GM19395 (cell line): ENCODE data around the gene FAM98B.

Source experiments
- ATAC-seq: cut with Tn5 transposase; IDR thresholded peaks from one replicate; pipeline ENCODE4 v1.9.1; 2021; ENCODE audit warnings: mild to moderate bottlenecking, moderate library complexity; ENCODE audit not compliant: unreplicated experiment

Gene FAM98B

DNA sequence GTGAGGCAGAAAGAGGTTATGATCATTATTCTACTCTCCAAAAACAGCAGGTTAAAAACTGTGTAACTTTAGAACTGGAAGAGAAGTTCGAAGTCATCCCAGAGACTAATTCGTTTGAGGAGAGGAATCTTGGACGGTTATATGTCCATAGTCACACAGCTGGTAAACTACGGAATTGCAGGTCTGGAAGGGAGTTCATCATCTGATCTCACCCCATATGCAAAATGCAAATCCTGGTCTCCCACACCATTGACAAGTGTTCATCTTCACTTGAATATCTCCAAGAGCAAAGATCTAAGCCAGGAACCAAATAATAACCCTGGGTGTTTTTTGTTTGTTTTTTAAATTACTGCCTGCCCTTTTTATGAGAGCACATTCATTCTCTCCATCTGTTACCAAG lies 53.1 kb downstream of the FAM98B start:
- ATAC-seq = no peak

DNA sequence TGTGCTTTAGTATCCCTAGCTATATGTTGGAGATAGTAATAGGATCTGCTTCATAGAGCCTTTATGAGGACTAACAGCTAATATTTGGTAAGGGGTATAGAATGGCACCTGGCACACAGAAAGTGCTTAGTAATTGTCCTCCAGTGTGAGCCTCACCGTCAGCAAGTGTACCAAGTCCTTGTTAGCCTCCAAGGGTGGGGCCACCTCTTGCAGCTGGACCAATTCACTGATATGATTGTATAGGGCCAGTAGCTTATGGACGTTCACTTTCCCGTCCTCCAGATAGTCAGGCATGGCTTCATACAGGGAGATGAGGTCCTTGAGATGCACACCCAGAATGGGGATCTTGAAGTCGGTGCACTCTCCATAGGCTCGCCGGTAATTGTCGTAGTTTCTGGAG lies 53.6 kb downstream of the FAM98B start:
- ATAC-seq = no peak

DNA sequence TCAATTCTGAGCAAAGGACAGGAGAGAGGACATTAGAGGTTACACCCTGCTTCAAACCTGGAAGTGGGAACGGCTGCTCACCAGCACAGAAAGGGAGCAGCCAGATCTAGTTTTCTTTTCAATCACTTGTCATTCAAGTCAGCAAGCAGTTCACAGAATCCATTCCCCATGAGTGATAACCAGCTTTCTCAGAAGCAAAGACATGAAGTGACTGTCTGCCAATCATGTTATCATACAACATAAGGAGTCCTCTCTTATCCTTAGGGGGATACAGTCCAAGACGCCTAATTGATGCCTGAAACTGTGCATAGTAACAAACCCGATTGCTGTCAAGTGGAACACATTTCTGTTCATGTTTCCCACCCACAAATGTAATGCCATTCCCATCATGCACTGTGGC lies 54.7 kb downstream of the FAM98B start:
- ATAC-seq = peak; percentile 65

DNA sequence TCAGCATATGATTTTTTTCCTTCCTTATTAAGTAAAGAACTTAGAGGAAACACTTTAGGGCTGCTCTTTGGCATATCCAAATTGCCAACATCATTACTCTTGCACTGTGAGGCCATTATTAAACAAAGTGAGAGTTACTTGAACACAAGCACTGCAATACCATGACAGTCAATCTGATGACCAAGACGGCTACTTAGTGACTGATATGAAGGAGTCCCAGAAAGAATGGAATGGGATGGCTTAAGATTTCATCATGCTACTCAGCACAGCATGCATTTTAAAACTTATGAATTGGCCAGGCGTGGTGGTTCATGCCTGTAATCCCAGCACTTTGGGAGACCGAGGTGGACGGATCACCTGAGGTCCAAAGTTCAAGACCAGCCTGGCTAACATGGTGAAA lies 55.2 kb downstream of the FAM98B start:
- no peak for ATAC-seq

DNA sequence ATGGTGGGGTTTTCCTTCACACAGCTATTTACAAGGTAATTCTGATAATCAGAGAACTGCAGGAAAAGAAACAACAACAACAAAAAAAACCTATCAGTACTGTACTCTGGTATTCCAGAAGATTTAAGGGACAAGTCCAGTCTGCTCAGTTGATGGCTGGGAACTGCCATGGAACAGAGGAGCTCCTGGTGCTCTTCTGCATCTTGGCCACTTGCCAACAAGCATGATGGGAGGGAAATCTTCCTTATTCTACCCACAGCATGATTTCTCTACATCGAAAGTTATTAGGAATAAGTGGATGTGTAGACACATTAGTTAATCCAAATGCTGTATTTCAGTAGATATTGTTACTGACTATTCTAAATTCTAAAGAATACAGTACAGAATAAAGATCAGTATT lies 59.0 kb downstream of the FAM98B start:
- no peak for ATAC-seq

DNA sequence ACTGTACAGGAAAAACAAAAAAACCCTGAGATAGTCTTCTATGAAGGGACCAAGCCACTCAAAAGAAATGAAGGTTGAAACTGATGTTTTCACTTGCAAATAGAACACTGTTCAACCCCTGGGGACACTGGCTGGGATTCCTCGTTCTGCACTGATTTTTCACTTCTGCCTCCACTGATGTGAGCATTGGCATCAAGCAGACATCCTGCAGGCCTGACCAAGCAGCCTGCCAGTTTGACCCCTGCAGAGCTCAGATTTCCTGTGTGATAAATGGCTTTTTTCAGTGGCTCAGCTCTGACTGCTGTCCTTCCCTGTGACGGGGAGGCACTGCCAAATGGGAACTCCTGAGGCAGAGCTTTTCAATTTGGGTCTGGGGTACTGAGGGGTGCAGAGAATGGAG lies 60.7 kb downstream of the FAM98B start:
- no peak for ATAC-seq

DNA sequence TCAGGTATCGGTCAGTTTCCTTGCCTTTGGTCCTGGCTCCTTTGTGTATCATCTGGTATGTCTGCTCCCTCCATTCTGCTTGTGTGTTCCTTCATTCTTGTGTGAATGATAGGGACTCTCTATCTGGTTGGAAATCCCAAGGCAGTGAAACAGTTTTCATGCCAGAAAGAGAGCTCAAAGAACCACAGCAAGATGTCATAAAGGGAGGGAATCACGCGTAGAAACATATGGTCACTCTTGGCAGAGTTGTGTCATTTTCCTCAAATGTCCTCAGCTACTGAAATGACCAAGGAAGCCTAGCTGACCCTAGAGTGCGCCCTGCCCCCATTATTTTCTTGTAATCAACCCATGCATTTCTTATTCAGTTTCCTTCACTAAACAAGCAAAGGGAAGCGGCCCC lies 62.7 kb downstream of the FAM98B start:
- no peak for ATAC-seq

DNA sequence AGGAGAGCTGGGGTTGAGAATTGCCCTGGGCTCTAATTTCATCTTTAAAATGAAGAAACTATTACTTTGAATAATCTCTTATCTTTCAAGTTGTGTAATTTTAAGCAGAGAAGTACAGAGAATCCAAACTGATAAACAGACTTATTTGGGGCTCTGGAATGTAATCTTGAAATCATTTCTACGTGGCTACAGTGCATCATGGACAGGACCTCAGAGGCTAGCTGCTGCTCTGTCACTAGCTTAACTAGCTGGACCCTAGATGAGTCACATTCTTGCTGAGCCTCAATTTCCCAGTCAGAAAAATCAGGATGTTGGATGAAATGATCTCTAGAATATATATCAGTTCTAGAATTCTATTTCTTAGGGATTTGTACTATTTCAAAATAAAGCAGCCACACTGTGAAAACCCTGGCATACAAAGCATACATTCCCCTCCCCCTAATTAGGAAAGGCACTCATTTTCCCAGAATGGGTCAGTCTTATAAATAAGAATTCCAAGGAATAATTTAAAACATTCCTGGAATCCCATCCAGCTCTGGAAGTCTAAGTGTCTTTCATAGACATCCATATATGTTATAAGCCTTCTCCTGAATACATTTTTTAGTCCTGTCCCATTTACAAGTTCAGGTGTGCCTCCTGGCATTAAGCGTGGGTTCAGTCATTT lies 63.5 kb downstream of the FAM98B start:
- ATAC-seq = no peak

DNA sequence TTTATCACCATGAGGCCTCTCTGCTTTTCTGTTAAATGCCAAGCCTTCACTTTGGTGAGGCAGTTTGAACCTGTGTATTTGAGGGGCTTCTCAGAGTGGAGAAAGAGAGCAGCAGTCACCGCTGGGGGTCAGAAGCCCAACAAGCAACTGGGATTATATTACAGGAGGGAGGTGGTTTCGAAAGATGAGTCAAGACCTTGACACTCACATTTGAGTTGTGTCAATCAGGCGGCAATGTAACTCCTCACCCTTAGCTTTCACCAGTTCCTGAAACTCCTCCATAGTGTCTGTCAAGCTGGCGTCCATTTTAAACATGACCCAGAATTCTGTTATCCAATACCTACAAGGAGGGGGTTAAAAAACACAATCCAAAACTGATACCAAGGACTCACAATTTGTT lies 64.2 kb downstream of the FAM98B start:
- ATAC-seq = no peak

DNA sequence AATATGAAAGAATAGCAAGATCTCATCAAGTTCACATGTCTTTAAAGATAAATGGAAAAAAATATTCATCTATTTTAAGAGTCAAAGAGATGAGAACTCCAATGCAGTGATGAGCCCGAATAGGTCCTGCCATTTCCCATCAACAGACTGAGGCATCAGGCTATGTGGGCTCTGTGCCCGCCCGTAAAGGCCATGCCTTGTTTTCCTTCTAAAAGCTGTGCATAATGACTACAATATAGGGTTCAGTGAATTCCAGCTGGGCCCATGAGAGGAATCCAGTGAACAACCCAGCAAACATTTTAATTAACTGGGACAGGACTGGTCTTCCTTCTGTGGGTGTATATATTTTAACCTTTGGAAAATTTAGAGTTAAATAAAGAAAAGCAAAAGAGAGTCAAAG lies 66.1 kb downstream of the FAM98B start:
- no peak for ATAC-seq

DNA sequence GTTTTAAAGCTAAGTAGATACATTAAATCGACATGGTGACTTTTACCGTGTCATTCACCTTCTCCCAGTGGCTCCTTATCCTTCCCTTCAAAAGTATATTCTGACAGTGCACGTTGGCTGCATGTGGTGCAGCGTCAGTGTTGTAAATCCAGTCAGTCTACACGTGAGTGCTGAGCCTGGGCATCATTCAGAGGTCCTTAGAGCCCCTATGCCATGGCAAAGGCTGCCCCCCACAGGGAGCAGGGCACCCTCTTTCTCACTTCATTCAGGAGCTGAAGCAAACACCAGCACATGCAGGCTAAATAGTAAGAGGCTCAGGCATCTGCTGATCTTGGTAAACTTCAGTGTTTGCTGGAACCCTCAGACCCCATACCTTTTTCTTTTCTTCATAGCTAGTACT lies 67.4 kb downstream of the FAM98B start:
- no peak for ATAC-seq

DNA sequence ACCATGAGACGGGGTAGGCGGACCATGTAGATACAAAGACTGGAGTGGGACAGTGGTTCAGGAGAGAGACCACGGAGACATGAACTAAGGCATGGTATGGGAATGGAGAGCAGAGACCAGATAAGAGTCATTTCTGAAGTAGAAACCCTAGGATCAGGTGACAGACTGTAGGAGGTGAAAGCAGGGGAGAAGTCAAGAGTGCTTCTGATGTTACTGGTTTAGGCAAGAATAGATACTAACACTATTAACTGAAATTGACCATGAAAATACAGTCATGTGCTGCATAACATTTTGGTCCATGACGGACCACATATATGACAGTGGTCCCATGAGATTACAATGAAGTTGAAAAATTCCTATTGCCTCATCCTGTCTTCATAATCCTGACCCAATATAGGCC lies 69.0 kb downstream of the FAM98B start:
- ATAC-seq = no peak

DNA sequence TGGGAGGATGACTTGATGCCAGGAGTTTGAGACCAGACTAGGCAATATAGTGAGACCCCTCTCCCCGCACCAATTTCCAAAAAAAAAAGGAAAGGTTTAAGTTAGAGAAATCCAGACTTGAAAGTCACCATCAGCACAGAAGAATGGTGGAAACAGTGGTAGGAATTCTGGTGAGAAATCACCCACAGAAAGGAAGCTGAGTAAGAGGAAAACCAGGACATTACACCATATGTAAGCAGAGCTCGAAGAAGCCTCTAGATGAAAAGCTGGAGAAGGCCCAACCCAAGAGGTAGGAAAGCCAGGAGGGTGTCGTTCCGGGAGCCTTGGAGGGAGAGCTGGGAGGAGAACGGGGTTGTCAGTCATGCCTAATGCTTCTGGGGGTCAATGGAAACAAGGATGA lies 70.2 kb downstream of the FAM98B start:
- no peak for ATAC-seq

DNA sequence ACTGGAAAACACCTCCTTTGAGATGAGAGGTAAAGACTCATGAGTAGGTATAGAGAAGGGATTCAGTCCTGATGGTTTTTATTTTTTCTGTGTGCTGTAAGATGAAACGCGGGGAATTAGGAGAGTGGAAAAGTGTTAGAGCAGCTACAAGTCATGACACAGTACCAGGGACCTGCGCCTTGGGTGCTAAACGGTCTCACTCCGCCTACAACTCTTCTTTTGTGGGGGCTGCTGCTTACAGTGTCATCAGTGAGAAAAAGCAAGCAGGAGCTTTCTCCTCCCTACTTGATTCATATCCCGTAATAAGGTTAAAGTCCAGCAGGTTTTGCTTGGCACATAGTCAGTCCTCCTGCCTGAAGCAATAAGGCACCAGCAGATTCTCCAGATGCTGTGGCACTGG lies 71.6 kb downstream of the FAM98B start:
- no peak for ATAC-seq

DNA sequence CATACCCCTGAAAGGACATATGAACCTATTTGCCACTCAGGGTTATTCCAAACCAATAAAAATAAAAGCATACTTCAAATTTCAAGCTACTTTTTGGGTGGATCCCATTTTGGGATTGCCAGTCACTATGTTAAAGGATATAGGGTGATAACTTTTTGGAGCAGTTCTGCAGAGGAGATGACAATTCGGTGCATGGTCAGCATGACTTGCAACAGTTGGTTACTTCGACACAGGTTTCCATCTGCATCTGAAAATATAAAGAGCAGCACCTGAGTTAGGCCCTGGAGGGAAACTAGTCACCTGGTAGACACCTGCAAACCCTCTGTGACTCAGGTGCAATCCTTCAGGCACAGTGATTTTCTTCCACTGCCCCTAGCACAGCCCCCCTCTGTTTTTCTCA lies 72.2 kb downstream of the FAM98B start:
- no peak for ATAC-seq

DNA sequence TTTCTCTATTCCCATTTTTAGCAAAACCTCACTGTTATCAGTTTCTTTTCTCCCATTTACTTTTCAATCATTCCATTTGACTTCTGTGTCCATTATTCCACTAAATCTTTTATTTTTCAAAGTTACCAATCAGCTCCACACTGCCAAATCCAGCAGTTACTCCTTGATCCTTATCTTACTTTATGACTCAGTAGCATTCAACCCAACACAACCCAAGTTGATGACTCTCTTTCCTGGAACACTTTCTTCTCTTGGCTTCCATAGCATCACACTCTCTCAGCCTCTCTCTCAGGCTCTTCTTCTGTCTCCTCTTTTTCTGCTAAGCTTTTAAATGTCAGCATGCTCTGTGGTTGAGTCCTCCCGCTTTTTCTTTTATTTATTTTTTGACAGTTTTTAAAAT lies 74.4 kb downstream of the FAM98B start:
- no peak for ATAC-seq

DNA sequence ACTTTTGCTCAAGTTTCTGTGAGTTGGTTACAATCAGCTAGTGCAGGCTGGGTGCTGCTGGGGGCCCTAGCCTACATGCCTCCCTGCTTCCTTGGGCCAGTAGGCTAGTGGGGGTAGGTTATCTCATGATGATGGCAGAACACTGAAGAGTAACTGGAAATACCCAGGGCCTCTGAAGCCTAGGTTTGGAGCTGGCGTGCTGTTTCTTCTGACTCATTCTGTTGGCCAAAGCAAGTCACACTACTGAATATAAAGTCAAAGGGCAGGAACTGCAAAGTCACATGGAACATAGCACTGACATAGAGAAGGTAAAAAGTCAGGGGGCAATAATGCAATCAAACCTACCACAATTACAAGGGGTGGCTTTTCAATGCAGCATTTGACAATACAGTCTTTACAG lies 76.2 kb downstream of the FAM98B start:
- no peak for ATAC-seq

DNA sequence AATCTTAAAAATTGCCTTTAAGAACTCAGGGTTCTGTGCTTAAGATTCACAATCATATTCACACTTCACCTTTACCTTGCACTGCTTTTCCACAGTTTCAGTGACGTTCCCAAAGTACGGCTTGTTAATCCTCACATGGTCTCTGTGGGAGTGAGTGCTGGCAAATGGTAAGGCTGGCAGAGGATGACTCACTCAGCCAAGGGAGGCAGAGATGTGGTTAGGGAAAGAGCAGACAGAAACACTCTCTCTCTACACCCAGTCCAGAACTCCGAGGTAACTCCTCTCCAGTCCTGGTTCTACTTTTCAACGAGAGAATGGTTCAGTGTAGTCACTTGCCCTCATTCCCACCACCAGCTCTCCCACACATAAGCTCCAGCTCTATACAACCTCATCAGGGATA lies 77.6 kb downstream of the FAM98B start:
- ATAC-seq = no peak

DNA sequence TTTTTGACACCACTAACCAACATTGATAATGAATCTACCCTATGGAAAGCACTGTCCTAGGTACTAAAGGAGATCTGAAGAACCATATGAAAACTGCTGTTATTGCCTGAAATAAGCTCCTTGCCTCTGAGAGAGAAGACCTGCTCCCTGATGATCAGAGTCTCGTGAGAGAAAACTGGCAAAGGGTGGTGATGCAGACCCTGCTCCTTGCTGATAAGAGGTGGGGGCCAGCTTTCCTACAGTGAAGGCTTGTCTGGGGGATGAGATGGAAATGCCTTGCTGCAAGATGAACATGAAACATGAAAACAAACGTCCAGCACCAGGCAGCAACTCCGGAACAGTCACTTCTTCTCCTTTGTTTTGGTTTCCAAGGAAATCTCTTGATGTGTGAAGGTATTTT lies 78.8 kb downstream of the FAM98B start:
- ATAC-seq = no peak

DNA sequence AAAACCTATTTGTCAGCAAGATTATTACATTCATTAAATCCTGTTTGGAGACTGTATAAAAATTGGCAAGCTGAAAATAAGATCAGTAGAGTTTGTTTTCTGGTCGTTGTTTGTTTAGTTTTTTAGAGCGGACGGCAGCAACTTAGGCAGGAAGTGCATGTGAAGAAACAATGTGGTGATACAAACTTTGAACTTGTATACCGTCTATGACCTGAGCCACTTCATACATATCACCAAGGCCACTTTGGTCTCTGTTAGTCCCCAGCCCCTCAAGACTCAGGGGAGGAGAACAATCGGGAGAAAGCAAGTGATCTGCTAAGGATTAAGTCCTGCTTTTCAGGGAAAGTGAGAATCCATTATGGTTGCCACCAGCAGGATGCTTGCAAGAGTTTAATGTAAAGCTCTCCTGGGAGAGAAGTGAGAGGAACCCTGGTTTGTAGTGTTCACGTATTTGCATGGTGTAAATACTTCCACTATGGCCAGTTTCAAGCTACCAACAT lies 79.5 kb downstream of the FAM98B start:
- no peak for ATAC-seq

DNA sequence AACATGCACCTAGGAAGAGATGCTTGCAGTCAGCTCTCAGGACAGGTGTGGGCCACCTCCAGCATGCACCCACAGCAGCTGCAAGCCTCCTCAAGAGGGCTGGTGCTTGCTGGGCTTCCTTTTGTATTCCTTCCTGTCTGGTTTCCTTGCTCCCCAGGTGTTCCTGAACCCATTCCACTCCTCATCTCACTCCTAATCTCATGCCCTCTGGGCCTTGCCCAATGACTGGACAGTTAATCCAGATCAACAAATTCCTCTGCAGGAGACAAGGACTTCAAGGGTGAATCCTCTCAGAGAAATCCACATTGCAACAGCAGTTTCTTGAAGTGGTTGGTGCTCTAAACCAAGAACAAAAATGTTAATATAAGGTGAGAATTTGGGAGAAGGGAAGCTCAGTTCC lies 80.0 kb downstream of the FAM98B start:
- no peak for ATAC-seq

DNA sequence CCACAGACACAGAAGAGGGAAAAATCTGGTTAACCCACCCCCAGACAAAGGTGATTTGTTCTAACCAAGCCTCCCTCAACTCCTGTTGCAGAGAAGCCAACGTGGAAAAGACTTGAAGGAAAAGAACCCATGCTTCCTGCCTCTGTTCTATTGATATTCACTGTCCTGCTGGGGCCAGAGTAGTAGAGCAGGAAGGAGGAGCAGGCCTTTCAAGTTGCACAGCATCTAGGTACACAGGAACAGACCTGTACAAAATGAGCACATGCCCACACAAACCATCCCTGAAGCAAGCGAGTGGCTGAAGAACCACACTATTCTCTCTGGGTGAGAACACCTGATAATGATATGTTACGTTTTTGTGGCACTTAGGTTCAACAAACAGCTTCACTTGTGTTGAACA lies 80.8 kb downstream of the FAM98B start:
- ATAC-seq = no peak

DNA sequence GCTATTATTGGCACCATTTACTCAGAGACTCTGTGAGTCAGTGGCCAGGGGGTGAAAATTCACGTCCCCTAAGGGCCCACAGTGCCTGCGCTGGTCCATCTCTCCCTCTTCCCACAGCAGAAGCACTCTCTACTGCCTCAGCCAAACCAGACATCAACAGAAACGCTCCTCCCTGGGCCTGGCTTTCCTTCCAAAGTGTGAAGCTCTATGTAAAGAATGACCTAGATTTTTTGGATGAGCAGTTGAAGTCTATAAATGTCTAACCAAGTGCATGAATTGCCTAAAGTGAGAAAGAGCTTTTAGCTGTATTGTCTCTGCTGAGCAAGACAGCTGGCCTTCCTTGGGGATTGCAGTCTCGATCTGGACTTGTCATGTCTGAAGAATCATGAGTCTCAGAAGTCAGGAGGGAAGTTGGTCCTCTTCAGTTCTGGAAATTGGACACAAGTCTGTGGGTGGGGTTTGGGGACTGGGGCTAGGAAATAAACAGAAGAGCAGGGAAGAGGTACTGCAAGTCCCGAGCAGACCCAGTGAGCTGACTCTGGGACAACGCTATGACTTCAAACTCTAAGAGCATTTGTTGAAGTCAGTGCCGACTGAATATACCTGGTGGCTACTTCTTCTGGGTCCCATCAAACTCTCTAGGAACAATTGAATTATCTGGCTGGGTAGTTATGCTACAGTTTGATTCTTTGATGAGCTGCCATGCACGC lies 81.7 kb downstream of the FAM98B start:
- no peak for ATAC-seq
